H1 (cell line): Measurements from ENCODE around the gene RELN. TPM values are rescaled to one million over a fixed set of nuclear protein-coding genes. Genes with fewer than 3 reads are reported as not detected.

Experiments
- CTCF ChIA-PET: fragments of 300-600 bp; sonication (Branson Sonifier 250); formaldehyde crosslinking; loops from one replicate; lab custom pipeline; 2021; ENCODE audit not compliant: partially characterized antibody; lab: Charles Lee
- POLR2A ChIA-PET: fragments of 300-600 bp; sonication (Branson Sonifier 250); formaldehyde crosslinking; loops from one replicate; lab custom pipeline; 2021; ENCODE audit warnings: inconsistent platforms; ENCODE audit not compliant: partially characterized antibody; lab: Charles Lee
- DNase-seq, 2 experiments: peaks; one replicate each; pipeline versions ENCODE4 v3.0.0 to v3.0.0-alpha.2; 2010 to 2022; ENCODE audit warnings: low spot score in 2 of 2, low read depth in 1 of 2, mixed read lengths in 1 of 2
- FAIRE-seq: peaks from 2 replicates; lab custom pipeline; 2011; peaks lifted over from hg19 to GRCh38; lab: Jason Lieb, UNC
- H2AFZ ChIP-seq: 2 replicates; pipeline ENCODE4 v1.8.1; 2012; ENCODE audit warnings: low read length, inconsistent platforms
- H2AK5ac ChIP-seq: 2 replicates; pipeline ENCODE4 v1.6.1; 2013; ENCODE audit warnings: low read depth, low read length
- H2BK120ac ChIP-seq: replicated peaks from 2 replicates; pipeline ENCODE3; 2013; ENCODE audit warnings: low read depth, low read length, inconsistent platforms
- H2BK12ac ChIP-seq: 2 replicates; pipeline ENCODE4 v1.6.1; 2013; ENCODE audit warnings: low read depth, low read length
- H2BK15ac ChIP-seq: 2 replicates; pipeline ENCODE4 v1.6.1; 2013; ENCODE audit warnings: low read length
- H2BK20ac ChIP-seq: 2 replicates; pipeline ENCODE4 v1.6.1; 2013; ENCODE audit warnings: low read length
- H2BK5ac ChIP-seq: 2 replicates; pipeline ENCODE4 v1.6.1; 2013; ENCODE audit warnings: low read depth, low read length
- H3K14ac ChIP-seq: 2 replicates; pipeline ENCODE4 v1.6.1; 2013; ENCODE audit warnings: inconsistent platforms; ENCODE audit not compliant: insufficient read length
- H3K18ac ChIP-seq: 2 replicates; pipeline ENCODE4 v1.6.1; 2013; ENCODE audit warnings: low read length; ENCODE audit errors: extremely low read depth
- H3K23ac ChIP-seq: 2 replicates; pipeline ENCODE4 v1.6.1; 2013; ENCODE audit warnings: inconsistent platforms; ENCODE audit not compliant: insufficient read length
- H3K23me2 ChIP-seq: 2 replicates; pipeline ENCODE4 v1.6.1; 2013; ENCODE audit warnings: low read depth, low read length
- H3K27ac ChIP-seq: 2 replicates; pipeline ENCODE4 v1.6.1; 2011; ENCODE audit warnings: low read depth, low read length, inconsistent platforms
- H3K27me3 ChIP-seq, 4 experiments: replicated peaks in 1 of 4; 1 replicate in 1 of 4; 2 replicates in 3 of 4; pipeline versions ENCODE4 v1.6.1 to v1.8.1; 2011 to 2013; ENCODE audit warnings: low read length in 3 of 4, mild to moderate bottlenecking in 3 of 4, inconsistent platforms in 2 of 4, mixed read lengths in 2 of 4, moderate library complexity in 1 of 4; ENCODE audit not compliant: control insufficient read depth in 3 of 4, insufficient read depth in 3 of 4; ENCODE audit errors: extremely low read depth in 1 of 4
- H3K36me3 ChIP-seq, 4 experiments: 2 replicates each; pipeline versions ENCODE4 v1.6.1 to v1.8.1; 2011 to 2013; ENCODE audit warnings: mild to moderate bottlenecking in 4 of 4, low read length in 3 of 4, moderate library complexity in 2 of 4, control low read depth in 1 of 4, inconsistent platforms in 1 of 4; ENCODE audit not compliant: insufficient read depth in 4 of 4, control insufficient read depth in 2 of 4
- H3K4ac ChIP-seq: replicated peaks from 2 replicates; pipeline ENCODE3; 2013; ENCODE audit warnings: low read length, low read depth, mixed read lengths, inconsistent platforms; ENCODE audit not compliant: insufficient read length
- H3K4me1 ChIP-seq, 4 experiments: replicated peaks in 1 of 4; 1 replicate in 1 of 4; 2 replicates in 3 of 4; pipeline versions ENCODE4 v1.6.1 to v1.8.1; 2011 to 2013; ENCODE audit warnings: low read length in 3 of 4, inconsistent platforms in 2 of 4, mixed read lengths in 1 of 4; ENCODE audit not compliant: insufficient read depth in 4 of 4, control insufficient read depth in 3 of 4
- H3K4me2 ChIP-seq, 2 experiments: 2 replicates each; pipeline versions ENCODE4 v1.6.1 to v1.8.1; 2011 to 2013; ENCODE audit warnings: low read depth in 2 of 2, low read length in 2 of 2, control low read depth in 1 of 2, inconsistent platforms in 1 of 2, mild to moderate bottlenecking in 1 of 2; ENCODE audit not compliant: insufficient read depth in 1 of 2
- H3K4me3 ChIP-seq, 4 experiments: fragments of 200-600, 300-600 bp in 1 of 4; sonication (generic), shearing (Covaris generic), sonication (Bioruptor Twin) in 1 of 4; 2 replicates each; pipeline versions ENCODE4 v1.5.1 to v1.8.1; 2011 to 2016; ENCODE audit warnings: low read length in 4 of 4, low read depth in 3 of 4, control low read depth in 2 of 4, inconsistent platforms in 2 of 4, mild to moderate bottlenecking in 2 of 4, mixed read lengths in 1 of 4, moderate library complexity in 1 of 4; ENCODE audit not compliant: insufficient read depth in 2 of 4; ENCODE audit errors: extremely low read depth in 1 of 4
- H3K56ac ChIP-seq: replicated peaks from 2 replicates; pipeline ENCODE3; 2013; ENCODE audit warnings: low read depth, mild to moderate bottlenecking, mixed read lengths, low read length, inconsistent platforms; ENCODE audit not compliant: insufficient read length
- H3K79me1 ChIP-seq: 2 replicates; pipeline ENCODE4 v1.6.1; 2013; ENCODE audit warnings: low read depth, low read length, control low read depth
- H3K79me2 ChIP-seq, 2 experiments: 2 replicates each; pipeline versions ENCODE4 v1.6.1 to v1.8.1; 2012 to 2013; ENCODE audit warnings: low read length in 2 of 2, mild to moderate bottlenecking in 2 of 2, inconsistent platforms in 1 of 2; ENCODE audit not compliant: insufficient read depth in 2 of 2, control insufficient read depth in 1 of 2
- H3K9ac ChIP-seq, 4 experiments: replicated peaks in 1 of 4; 1 replicate in 1 of 4; 2 replicates in 3 of 4; pipeline versions ENCODE4 v1.6.1 to v1.8.1; 2011 to 2013; ENCODE audit warnings: low read depth in 3 of 4, low read length in 3 of 4, control low read depth in 2 of 4, mild to moderate bottlenecking in 2 of 4, moderate library complexity in 2 of 4, inconsistent platforms in 1 of 4; ENCODE audit errors: extremely low read depth in 1 of 4
- H3K9me3 ChIP-seq, 2 experiments: 2 replicates each; pipeline versions ENCODE4 v1.6.1 to v1.8.1; 2012 to 2013; ENCODE audit warnings: mild to moderate bottlenecking in 2 of 2, moderate library complexity in 2 of 2, control low read depth in 1 of 2, inconsistent platforms in 1 of 2, low read depth in 1 of 2, low read length in 1 of 2, mixed read lengths in 1 of 2; ENCODE audit not compliant: insufficient read depth in 2 of 2
- H4K20me1 ChIP-seq, 2 experiments: replicated peaks in 1 of 2; 2 replicates each; pipeline versions ENCODE3 to v1.8.1; 2011 to 2013; ENCODE audit warnings: inconsistent platforms in 2 of 2, low read length in 2 of 2, mild to moderate bottlenecking in 1 of 2; ENCODE audit not compliant: insufficient read depth in 2 of 2, control insufficient read depth in 1 of 2
- H4K5ac ChIP-seq: 2 replicates; pipeline ENCODE4 v1.6.1; 2013; ENCODE audit warnings: low read length, low read depth, mixed read lengths, inconsistent platforms; ENCODE audit not compliant: insufficient read length
- H4K8ac ChIP-seq: 2 replicates; pipeline ENCODE4 v1.8.0; 2013; ENCODE audit warnings: mild to moderate bottlenecking, moderate library complexity, low read length, inconsistent platforms; ENCODE audit not compliant: insufficient read depth; ENCODE audit errors: extremely low read depth
- H4K91ac ChIP-seq: replicated peaks from 2 replicates; pipeline ENCODE3; 2013; ENCODE audit warnings: low read length, mixed read lengths, inconsistent platforms; ENCODE audit not compliant: insufficient read length
- EZH2 ChIP-seq: fragments of 200-600 bp; sonication (generic); IDR thresholded peaks from 2 replicates; pipeline ENCODE4 v1.7.1; 2012; ENCODE audit warnings: low read depth, mild to moderate bottlenecking, moderate library complexity, low read length, inconsistent platforms; ENCODE audit not compliant: severe bottlenecking
- HDAC2 ChIP-seq, 2 experiments: fragments of 300-600 bp in 1 of 2; sonication (generic) in 1 of 2; IDR thresholded peaks; 2 replicates each; pipeline ENCODE4 v1.6.1; 2011 to 2012; ENCODE audit warnings: low read depth in 2 of 2, low read length in 2 of 2, mild to moderate bottlenecking in 2 of 2, moderate library complexity in 2 of 2, borderline replicate concordance in 1 of 2, inconsistent platforms in 1 of 2
- JUND ChIP-seq: IDR thresholded peaks from 2 replicates; pipeline ENCODE4 v1.6.1; 2011; ENCODE audit warnings: mild to moderate bottlenecking, improper control_type of control experiment, low read length
- RFX5 ChIP-seq: IDR thresholded peaks from 2 replicates; pipeline ENCODE4 v1.6.1; 2011; ENCODE audit warnings: low read depth, low read length, improper control_type of control experiment, borderline replicate concordance
- SAP30 ChIP-seq: fragments of 300-600 bp; sonication (generic); IDR thresholded peaks from 2 replicates; pipeline ENCODE4 v1.7.1; 2012; ENCODE audit warnings: low read length, moderate library complexity, mild to moderate bottlenecking, inconsistent platforms; ENCODE audit not compliant: insufficient read depth, insufficient replicate concordance
- WGBS, 2 experiments: shearing (Covaris generic) in 1 of 2; methylation state at CpG; one replicate each; pipeline versions ENCODE4 v1.1.6 to v1.1.7; 2013 to 2015; ENCODE audit warnings: low lambda C conversion rate in 2 of 2, mixed read lengths in 2 of 2, inconsistent platforms in 1 of 2, low coverage in 1 of 2, missing lambda C conversion rate in 1 of 2; ENCODE audit not compliant: insufficient replicate concordance in 2 of 2, insufficient coverage in 1 of 2, insufficient read length in 1 of 2; ENCODE audit errors: extremely low coverage in 1 of 2, missing lambda C conversion rate in 1 of 2; 5-methylcytosine and 5-hydroxymethylcytosine counted together
- polyA plus RNA-seq, 7 experiments: library from polyadenylated mRNA; depleted of rRNA in 3 of 7; stranded (reverse) in 5 of 7; unstranded in 2 of 7; fragments of >200 nt in 5 of 7; fragments of 200-250 nt in 2 of 7; gene quantifications; 1 replicate in 5 of 7; 2 replicates in 1 of 7; 4 replicates in 1 of 7; pipeline versions ENCODE4 v1.2.1 to v1.2.3, GENCODE V29; 2011 to 2013; ENCODE audit warnings: missing spikeins in 2 of 7, mixed read lengths in 2 of 7
- total RNA-seq: library from RNA; stranded (reverse); fragmentation: NEBNext Ultra II Directional; extraction: Animal tissue kit (Norgen Biotek cat#: 25700); gene quantifications from 2 replicates; pipeline ENCODE4 v1.2.1, GENCODE V29; 2021

The RELN gene
- total and polyA plus RNA-seq, 2 of the 8 experiments (the other 6 are each of a cell fraction or from before 2014, with no cell fraction given), result 0.03 to 0.07 TPM

GRCh38 chr7:103487419-103487818 lies 502.0 kb downstream of the RELN start:
- Histone ChIP-seq H3K9me3 (no peaks in the 10 kb centered on the region), H3K23ac (no peak overlapping the region), H4K5ac (no peak overlapping the region), H2BK12ac (no peak overlapping the region), H3K23me2 (no peaks in the 10 kb centered on the region), H2BK15ac (no peak overlapping the region), H2BK120ac (no peak overlapping the region), H3K79me2 (no peaks in the 10 kb centered on the region), H4K91ac (no peak overlapping the region), H3K56ac (no peak overlapping the region), H3K4me3 (no peak overlapping the region), H2AFZ (no peak overlapping the region), H3K18ac (no peak overlapping the region), H3K14ac (no peak overlapping the region), H2BK5ac (no peak overlapping the region), H3K4ac (no peak overlapping the region), H4K8ac (no peak overlapping the region), H4K20me1 (no peaks in the 10 kb centered on the region), H3K4me2 (no peak overlapping the region), H2AK5ac (no peak overlapping the region), H2BK20ac (no peak overlapping the region), H3K36me3 (no peaks in the 10 kb centered on the region), H3K79me1 (no peaks in the 10 kb centered on the region), H3K4me1 (no peaks in the 10 kb centered on the region), H3K27ac (no peak overlapping the region), H3K9ac (no peak overlapping the region), H3K27me3 (no peaks in the 10 kb centered on the region; a peak in 1 of 7 replicates)
- DNase-seq (no peak), FAIRE-seq (no peak)
- TF ChIP-seq EZH2 (no peak), SAP30 (no peak), RFX5 (no peak), JUND (no peak), HDAC2 (IDR thresholded peaks at IDR 0.05; ENCODE audit: borderline replicate concordance in 1 of 2, low read depth in 2 of 2, low read length in 2 of 2) (no peak)
- ChIA-PET POLR2A (no interaction called here), CTCF (no interaction called here)
- WGBS, 2 experiments, result 95% methylated on average over 4 of the region's 4 CpGs; no CpG with 5 or more reads in 1 of the 2 experiments
